GOT3 (cell line): Measurements from ENCODE around the gene CCDC102B.

Experiments
- DNase-seq: peaks from one replicate; lab custom pipeline; 2025; ENCODE audit warnings: mixed read lengths; lab: John Stamatoyannopoulos, UW

Gene CCDC102B

GRCh38 chr18:69085951-69086350, 288.1 kb downstream of the CCDC102B start:
- no peak for DNase-seq

DNA sequence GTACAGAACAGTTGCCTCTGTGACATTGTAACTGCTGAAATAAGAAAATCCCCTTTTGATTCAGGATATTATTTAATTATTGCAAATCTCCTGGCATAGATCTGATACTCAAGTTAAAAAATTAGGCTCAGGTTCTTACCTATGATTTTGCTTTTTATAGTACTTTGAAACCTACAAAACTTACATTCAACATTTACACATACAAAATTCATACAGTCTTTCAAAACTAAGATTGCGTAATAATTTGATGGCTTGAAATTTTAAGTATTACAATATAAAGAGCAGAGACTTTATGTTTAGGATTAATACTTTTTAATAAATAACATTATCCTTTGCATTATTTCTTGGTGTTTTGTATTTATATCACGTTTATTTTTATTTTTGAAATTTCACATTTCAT, 291.1 kb downstream of the CCDC102B start:
- DNase-seq, result no peak

DNA sequence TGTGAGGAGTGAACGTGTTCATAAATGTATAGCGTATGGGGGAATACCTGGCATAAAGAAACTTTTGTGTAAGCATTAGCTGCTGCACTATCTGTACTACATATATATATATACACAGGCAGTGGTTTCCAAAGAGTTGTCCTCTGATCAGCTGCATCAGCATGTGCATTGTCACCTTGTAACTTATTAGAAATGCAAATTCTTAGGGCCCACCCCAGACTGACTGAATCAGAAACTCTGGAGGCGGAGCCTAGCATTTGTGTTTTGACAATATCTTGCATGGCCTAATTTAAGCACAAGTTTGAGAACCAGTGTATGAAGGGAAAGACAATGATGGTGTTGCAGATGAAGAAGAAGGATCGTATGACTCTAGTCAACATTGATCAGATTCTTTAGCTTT, 299.5 kb downstream of the CCDC102B start:
- no peak for DNase-seq

- DNase-seq, result no peak
These were observed 305.1 kb downstream of the CCDC102B start for GRCh38 chr18:69102959-69103358.
